ENCODE data around the gene HSD17B2. TPM values are rescaled to one million over a fixed set of nuclear protein-coding genes. Genes with fewer than 3 reads are reported as not detected.

Gene HSD17B2
- polyA plus RNA-seq, 3 donors = not detected

DNA sequence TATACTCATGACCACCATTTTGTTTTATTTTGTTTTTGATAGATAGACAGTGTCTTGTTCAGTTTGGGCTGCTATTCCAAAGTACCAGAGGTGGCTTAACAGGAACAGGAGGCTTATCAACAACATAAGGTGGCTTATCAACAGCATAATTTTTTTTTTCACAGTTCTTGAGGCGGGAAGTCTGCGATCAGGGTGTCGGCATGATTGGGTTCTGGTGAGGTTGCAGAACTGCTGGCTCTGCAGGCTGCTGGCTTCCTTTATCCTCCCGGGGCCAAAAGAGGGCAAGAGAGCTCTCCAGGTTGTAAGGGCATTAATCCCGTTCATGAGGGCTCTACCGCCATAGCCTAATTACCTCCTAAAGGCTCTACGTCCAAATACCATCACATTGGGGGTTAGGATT, 11.8 kb upstream of the HSD17B2 start:
- Histone ChIP-seq H3K79me2 (ENCODE audit: insufficient read depth, low read length) (no peaks in the 10 kb centered on the region), H2AFZ (ENCODE audit: insufficient read depth, low read depth, low read length, poor library complexity, severe bottlenecking) (no peak overlapping the region), H3K36me3 (replicated peaks in 1 of 2; ENCODE audit: control insufficient read depth in 1 of 2, insufficient read depth in 2 of 2, low read length in 2 of 2) (no peaks in the 10 kb centered on the region), H3K27ac (ENCODE audit: low read depth in 1 of 2, low read length in 2 of 2) (no peak overlapping the region), H3K4me1 (ENCODE audit: control insufficient read depth in 1 of 2, insufficient read depth in 2 of 2, low read length in 2 of 2) (no peaks in the 10 kb centered on the region), H3K9me3 (replicated peaks in 1 of 2; ENCODE audit: control insufficient read depth in 1 of 2, insufficient read depth in 1 of 2, low read length in 2 of 2) (no peaks in the 10 kb centered on the region), H3K27me3 (ENCODE audit: control insufficient read depth in 2 of 2, insufficient read depth in 2 of 2, low read length in 2 of 2) (peaks cover 0 to 3% of the 10 kb centered on the region in 2 donors), H3K4me2 (replicated peaks; ENCODE audit: extremely low read depth, low read length, poor library complexity, severe bottlenecking) (no peak overlapping the region), H3K4me3 (replicated peaks in 1 of 3; ENCODE audit: low read depth in 2 of 3, low read length in 3 of 3) (no peak overlapping the region), H4K20me1 (ENCODE audit: insufficient read depth, low read length) (no peaks in the 10 kb centered on the region), H3K9ac (ENCODE audit: insufficient read depth, low read length, poor library complexity, severe bottlenecking) (no peak overlapping the region)
- Mint-ChIP-seq H3K27me3 (ENCODE audit: low read depth in 3 of 3) (peaks cover 13 to 35% (median 18%) of the 10 kb centered on the region in 3 donors), H3K36me3 (no peaks in the 10 kb centered on the region), H3K9me3 (peaks cover 0 to 3% (median 0%) of the 10 kb centered on the region in 7 donors), H3K4me3 (no peak overlapping the region), H3K4me1 (no peaks in the 10 kb centered on the region), H3K27ac (no peak overlapping the region)
- DNase-seq = no peak
- TF ChIP-seq, protein P1, sequence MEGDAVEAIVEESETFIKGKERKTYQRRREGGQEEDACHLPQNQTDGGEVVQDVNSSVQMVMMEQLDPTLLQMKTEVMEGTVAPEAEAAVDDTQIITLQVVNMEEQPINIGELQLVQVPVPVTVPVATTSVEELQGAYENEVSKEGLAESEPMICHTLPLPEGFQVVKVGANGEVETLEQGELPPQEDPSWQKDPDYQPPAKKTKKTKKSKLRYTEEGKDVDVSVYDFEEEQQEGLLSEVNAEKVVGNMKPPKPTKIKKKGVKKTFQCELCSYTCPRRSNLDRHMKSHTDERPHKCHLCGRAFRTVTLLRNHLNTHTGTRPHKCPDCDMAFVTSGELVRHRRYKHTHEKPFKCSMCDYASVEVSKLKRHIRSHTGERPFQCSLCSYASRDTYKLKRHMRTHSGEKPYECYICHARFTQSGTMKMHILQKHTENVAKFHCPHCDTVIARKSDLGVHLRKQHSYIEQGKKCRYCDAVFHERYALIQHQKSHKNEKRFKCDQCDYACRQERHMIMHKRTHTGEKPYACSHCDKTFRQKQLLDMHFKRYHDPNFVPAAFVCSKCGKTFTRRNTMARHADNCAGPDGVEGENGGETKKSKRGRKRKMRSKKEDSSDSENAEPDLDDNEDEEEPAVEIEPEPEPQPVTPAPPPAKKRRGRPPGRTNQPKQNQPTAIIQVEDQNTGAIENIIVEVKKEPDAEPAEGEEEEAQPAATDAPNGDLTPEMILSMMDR (IDR thresholded peaks at IDR 0.05) = no peak
- no CpG with 5 or more reads among the region's 7 CpGs for WGBS (ENCODE audit: insufficient coverage)
- intact Hi-C loops (cut with micrococcal nuclease) = no loop called here

DNA sequence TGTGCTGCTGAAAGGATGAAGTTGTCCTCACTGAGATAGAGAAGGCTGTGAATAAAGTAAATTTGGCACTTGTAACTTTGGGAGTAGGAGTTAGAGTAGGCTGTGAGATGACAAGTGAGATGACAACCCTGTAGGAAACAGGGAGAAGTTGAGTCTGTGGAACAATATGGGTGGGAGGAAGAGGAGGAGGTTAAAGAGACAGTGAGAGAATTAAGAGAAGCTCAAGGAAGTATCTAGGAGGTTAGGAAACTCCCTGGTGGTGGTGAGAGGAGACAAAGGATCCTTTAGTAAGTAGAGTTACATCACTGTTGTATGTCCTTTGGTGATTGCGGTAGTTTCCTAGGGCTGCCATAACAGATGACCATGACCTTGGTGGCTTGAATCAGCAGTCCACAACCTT, 10.7 kb upstream of the HSD17B2 start:
- Histone ChIP-seq H3K4me1 (ENCODE audit: control insufficient read depth in 1 of 2, insufficient read depth in 2 of 2, low read length in 2 of 2) (no peaks in the 10 kb centered on the region), H3K9ac (ENCODE audit: insufficient read depth, low read length, poor library complexity, severe bottlenecking) (no peak overlapping the region), H2AFZ (ENCODE audit: insufficient read depth, low read depth, low read length, poor library complexity, severe bottlenecking) (no peak overlapping the region), H3K4me3 (replicated peaks in 1 of 3; ENCODE audit: low read depth in 2 of 3, low read length in 3 of 3) (no peak overlapping the region), H3K27me3 (ENCODE audit: control insufficient read depth in 2 of 2, insufficient read depth in 2 of 2, low read length in 2 of 2) (peaks cover 0 to 2% of the 10 kb centered on the region in 2 donors), H3K36me3 (replicated peaks in 1 of 2; ENCODE audit: control insufficient read depth in 1 of 2, insufficient read depth in 2 of 2, low read length in 2 of 2) (no peaks in the 10 kb centered on the region), H3K9me3 (replicated peaks in 1 of 2; ENCODE audit: control insufficient read depth in 1 of 2, insufficient read depth in 1 of 2, low read length in 2 of 2) (no peaks in the 10 kb centered on the region), H3K79me2 (ENCODE audit: insufficient read depth, low read length) (no peaks in the 10 kb centered on the region), H3K27ac (ENCODE audit: low read depth in 1 of 2, low read length in 2 of 2) (no peak overlapping the region), H3K4me2 (replicated peaks; ENCODE audit: extremely low read depth, low read length, poor library complexity, severe bottlenecking) (no peak overlapping the region), H4K20me1 (ENCODE audit: insufficient read depth, low read length) (no peaks in the 10 kb centered on the region)
- DNase-seq = no peak
- intact Hi-C loops (cut with micrococcal nuclease) = no loop called here
- Mint-ChIP-seq H3K4me3 (no peak overlapping the region), H3K27me3 (ENCODE audit: low read depth in 3 of 3) (peaks cover 10 to 28% (median 12%) of the 10 kb centered on the region in 3 donors), H3K4me1 (no peaks in the 10 kb centered on the region), H3K27ac (no peak overlapping the region), H3K9me3 (peaks cover 0 to 3% (median 0%) of the 10 kb centered on the region in 7 donors), H3K36me3 (no peaks in the 10 kb centered on the region)
- TF ChIP-seq, protein P1 (IDR thresholded peaks at IDR 0.05) = no peak
- WGBS (ENCODE audit: insufficient coverage) = 100% methylated on average over 1 of the region's 1 CpG
